HEK293 (cell line): ENCODE measurements around the gene TULP1.

Experiments used
- CTCF ChIP-seq: fragments of 450-650 bp; formaldehyde crosslinking; IDR thresholded peaks from 2 replicates; pipeline ENCODE4 v1.5.1; 2016; ENCODE audit warnings: missing biosample characterization, missing genetic modification characterization
- ELK4 ChIP-seq: IDR thresholded peaks from 2 replicates; pipeline ENCODE4 v1.6.1; 2011; ENCODE audit warnings: mild to moderate bottlenecking, low read depth, low read length, borderline replicate concordance
- ZNF324 ChIP-seq: fragments of 450-650 bp; formaldehyde crosslinking; IDR thresholded peaks from 2 replicates; pipeline ENCODE4 v1.5.1; 2016; ENCODE audit warnings: missing biosample characterization, missing genetic modification characterization

- TF ChIP-seq CTCF (no peak), ELK4 (no peak), ZNF324 (tag by site-specific recombination) (no peak)
Observed at GRCh38 chr6:35558571-35558970, 45.9 kb upstream of the TULP1 start.
